H1 (cell line): ENCODE data around the gene FAM204A. TPM values are rescaled to one million over a fixed set of nuclear protein-coding genes. Genes with fewer than 3 reads are reported as not detected.

Experiments
- CEBPB ChIP-seq: IDR thresholded peaks from 2 replicates; pipeline ENCODE4 v1.6.1; 2012; ENCODE audit warnings: low read depth, low read length
- CHD7 ChIP-seq: fragments of 300-600 bp; sonication (generic); IDR thresholded peaks from 2 replicates; pipeline ENCODE4 v1.7.1; 2012; ENCODE audit warnings: low read length, moderate library complexity, mild to moderate bottlenecking, inconsistent platforms; ENCODE audit not compliant: insufficient replicate concordance
- CTCF ChIP-seq, 3 experiments: IDR thresholded peaks; 1 replicate in 2 of 3; 2 replicates in 1 of 3; pipeline versions ENCODE4 v1.5.1 to v1.6.1; 2011; ENCODE audit warnings: low read length in 3 of 3, mild to moderate bottlenecking in 3 of 3, inconsistent platforms in 2 of 3, low read depth in 1 of 3, moderate library complexity in 1 of 3; ENCODE audit not compliant: insufficient read depth in 1 of 3; ENCODE audit errors: control extremely low read depth in 1 of 3
- E2F6 ChIP-seq: IDR thresholded peaks from 2 replicates; pipeline ENCODE4 v1.6.1; 2012; ENCODE audit warnings: inconsistent platforms
- NANOG ChIP-seq: IDR thresholded peaks from 2 replicates; pipeline ENCODE4 v1.6.1; 2011; ENCODE audit warnings: low read length, low read depth, mild to moderate bottlenecking, inconsistent platforms; ENCODE audit not compliant: insufficient read depth, poor library complexity, severe bottlenecking
- RBBP5 ChIP-seq: IDR thresholded peaks from 2 replicates; pipeline ENCODE4 v1.7.1; 2012; ENCODE audit warnings: low read depth, mild to moderate bottlenecking, inconsistent platforms, low read length, moderate library complexity, borderline replicate concordance
- SP2 ChIP-seq: IDR thresholded peaks from 2 replicates; pipeline ENCODE4 v1.6.1; 2012; ENCODE audit warnings: mild to moderate bottlenecking, low read length, inconsistent platforms
- SUZ12 ChIP-seq: fragments of 200-600 bp; sonication (generic); IDR thresholded peaks from 2 replicates; pipeline ENCODE4 v1.6.1; 2012; ENCODE audit warnings: mild to moderate bottlenecking, inconsistent platforms, low read length, moderate library complexity, mixed read lengths
- polyA plus RNA-seq, 7 experiments: library from polyadenylated mRNA; depleted of rRNA in 3 of 7; stranded (reverse) in 5 of 7; unstranded in 2 of 7; fragments of >200 nt in 5 of 7; fragments of 200-250 nt in 2 of 7; gene quantifications; 1 replicate in 5 of 7; 2 replicates in 1 of 7; 4 replicates in 1 of 7; pipeline versions ENCODE4 v1.2.1 to v1.2.3, GENCODE V29; 2011 to 2013; ENCODE audit warnings: missing spikeins in 2 of 7, mixed read lengths in 2 of 7
- total RNA-seq: library from RNA; stranded (reverse); fragmentation: NEBNext Ultra II Directional; extraction: Animal tissue kit (Norgen Biotek cat#: 25700); gene quantifications from 2 replicates; pipeline ENCODE4 v1.2.1, GENCODE V29; 2021

FAM204A gene
- total and polyA plus RNA-seq, 2 of the 8 experiments (the other 6 are each of a cell fraction or from before 2014, with no cell fraction given): 4.9 to 37.4 TPM

DNA sequence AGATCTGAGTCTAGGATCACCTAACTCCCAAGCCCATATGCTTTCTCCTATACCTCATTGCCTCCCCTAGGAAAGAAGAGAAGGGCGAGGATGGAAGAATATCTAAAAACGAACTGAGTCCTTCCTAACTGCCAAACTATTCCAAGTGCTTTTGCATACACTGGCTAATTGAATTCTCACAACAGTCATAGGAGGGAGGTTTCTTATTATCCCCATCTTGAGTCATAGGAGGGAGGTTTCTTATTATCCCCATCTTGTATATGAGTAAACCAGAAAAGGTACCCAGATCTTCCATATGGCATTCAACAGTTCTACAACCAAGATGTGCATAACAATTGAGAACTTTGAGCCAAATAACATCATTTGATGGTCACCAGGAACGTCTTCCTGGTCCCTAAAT is 13.1 kb upstream of the FAM204A start (continued):
- no peak for TF ChIP-seq E2F6
- TF ChIP-seq NANOG: no peak
- TF ChIP-seq RBBP5: no peak
- no peak for TF ChIP-seq CHD7
- TF ChIP-seq CTCF (IDR thresholded peaks at IDR 0.05; ENCODE audit: control extremely low read depth in 1 of 3, insufficient read depth in 1 of 3, low read depth in 1 of 3, low read length in 3 of 3): no peak
- no peak for TF ChIP-seq CEBPB
- TF ChIP-seq SP2: no peak
- no peak for TF ChIP-seq SUZ12
